Erythroblast (primary cell): ENCODE measurements around the gene TMEM203.

Experiments
- GATA1 ChIP-seq: IDR thresholded peaks from 2 replicates; pipeline ENCODE4 v1.6.1; 2011; ENCODE audit warnings: low read depth, mild to moderate bottlenecking, control low read depth, low read length, moderate library complexity
- POLR2A ChIP-seq: IDR thresholded peaks from 2 replicates; pipeline ENCODE4 v1.6.1; 2011; ENCODE audit warnings: mild to moderate bottlenecking, low read length

DNA sequence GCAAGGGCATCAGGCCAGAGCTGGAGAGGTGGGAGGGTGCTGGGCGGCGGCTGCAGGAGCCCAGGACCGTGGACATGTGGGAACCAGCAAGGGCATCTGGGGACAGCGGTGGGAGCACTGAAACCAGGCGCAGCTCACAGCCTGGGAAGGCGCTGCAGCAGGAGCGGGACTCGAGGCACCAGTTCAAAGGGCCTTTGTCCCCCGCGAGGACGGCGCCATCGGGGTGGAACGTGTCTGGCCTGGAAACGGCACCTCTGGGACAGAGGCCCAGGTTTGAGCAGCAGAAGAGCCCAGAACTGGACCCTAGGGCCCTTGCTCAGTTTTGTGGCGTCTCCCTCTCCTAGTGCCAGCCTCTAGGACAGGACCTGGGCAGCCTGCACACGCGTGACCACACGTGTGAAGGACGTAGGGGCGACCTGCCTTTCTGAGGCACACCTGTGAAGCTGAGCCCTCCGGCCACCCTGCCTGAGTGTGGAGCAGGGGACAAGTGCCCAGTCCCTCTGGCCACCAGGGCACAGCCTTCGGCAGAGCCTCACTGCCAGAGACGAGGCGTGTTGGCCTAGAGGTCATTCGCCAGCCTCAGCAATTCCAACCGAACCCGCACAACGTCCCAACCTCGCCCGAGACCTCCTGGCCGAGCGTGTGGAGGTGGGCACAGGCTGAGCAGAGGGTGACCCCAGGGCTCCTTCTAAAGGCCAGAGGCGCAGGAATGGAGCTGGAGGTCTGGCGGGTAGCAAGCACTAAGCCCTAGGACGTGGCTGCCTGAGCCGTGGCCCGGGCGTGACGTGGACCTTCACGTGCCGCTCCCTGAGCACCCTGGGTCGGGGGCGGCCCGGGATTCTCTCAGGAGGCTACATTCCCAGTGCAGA is 31.4 kb downstream of the TMEM203 start:
- TF ChIP-seq POLR2A (no peak), GATA1 (no peak)
